Stimulated activated CD4-positive, alpha-beta T cell treated with anti-CD3 and anti-CD28 coated beads, Interleukin-1b, Interleukin-23, amount 100 ng/mL, for 4 hours (primary cell): ENCODE results near the gene ST13.
"Not testable (repeated sequence)": the region's sequence is repeated elsewhere in the genome, so short reads cannot be mapped to it uniquely, and the experiment has no call there.

Source experiments
- DNase-seq, 2 donors: peaks; one replicate each; pipeline ENCODE4 v3.0.0-alpha.2; 2020; ENCODE audit warnings: low read depth in 2 of 2

Gene ST13

GRCh38 chr22:40856513-40857308 lies at the start of gene ST13, which contains the start of gene XPNPEP3:
Gene ST13 (minus strand): TSS chr22:40856639. CDS start chr22:40856540, 99 bp downstream.
Gene XPNPEP3 (plus strand): TSS chr22:40857148. CDS start chr22:40857182, 34 bp downstream.
- peak; percentile 92 to 95 for DNase-seq

- DNase-seq: no peak
Measured at GRCh38 chr22:40904101-40904500, 47.7 kb upstream of the ST13 start.

DNA sequence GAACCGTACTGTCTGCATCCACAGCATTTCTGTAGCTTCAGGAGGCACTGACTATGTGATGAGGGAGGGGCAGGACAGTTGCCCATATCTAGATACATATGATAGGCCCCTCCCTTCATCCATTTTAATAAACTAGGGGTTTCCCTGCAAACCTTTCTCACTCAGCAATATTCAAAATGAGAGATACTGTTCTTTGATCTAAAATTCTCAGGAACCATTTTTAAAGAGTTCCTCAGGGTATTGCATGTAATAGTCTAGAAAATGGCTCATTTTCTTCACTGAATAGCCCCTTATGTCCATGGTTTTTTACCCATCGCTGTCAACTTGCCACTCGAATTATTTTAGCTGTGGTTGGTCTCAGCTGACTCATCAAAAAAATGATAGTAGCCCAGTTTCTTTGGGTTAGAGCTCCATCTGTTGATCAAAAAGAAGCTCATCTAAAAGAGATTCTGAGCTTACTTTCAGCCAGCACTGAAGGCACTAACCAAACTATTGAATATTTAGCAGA lies 42.5 kb upstream of the ST13 start:
- DNase-seq: peak in 1 of 2 donors; percentile 8

GRCh38 chr22:40894417-40894816 lies 38.0 kb upstream of the ST13 start:
- no peak for DNase-seq

GRCh38 chr22:40890881-40891280 lies 34.4 kb upstream of the ST13 start:
- DNase-seq: no peak

DNA sequence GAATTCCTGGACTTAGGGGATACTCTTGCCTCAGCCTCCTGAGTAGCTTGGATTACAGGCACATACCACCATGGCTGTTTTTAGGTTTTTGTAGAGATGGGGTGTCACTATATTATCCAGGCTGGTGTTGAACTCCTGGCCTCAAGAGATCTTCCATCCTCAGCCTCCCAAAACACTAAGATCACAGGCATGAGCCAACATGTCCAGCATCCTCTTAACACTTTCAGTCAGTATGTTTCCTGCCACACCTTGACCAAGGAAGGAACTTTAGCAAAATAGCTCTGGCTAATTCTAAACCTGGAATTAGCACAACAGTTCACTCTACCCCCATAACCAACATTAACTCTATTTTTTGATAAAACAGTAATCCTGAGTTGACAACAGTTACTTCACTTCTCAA lies 32.7 kb upstream of the ST13 start:
- DNase-seq: no peak

- DNase-seq: no peak
Measured at GRCh38 chr22:40878922-40879321, 22.5 kb upstream of the ST13 start.

DNA sequence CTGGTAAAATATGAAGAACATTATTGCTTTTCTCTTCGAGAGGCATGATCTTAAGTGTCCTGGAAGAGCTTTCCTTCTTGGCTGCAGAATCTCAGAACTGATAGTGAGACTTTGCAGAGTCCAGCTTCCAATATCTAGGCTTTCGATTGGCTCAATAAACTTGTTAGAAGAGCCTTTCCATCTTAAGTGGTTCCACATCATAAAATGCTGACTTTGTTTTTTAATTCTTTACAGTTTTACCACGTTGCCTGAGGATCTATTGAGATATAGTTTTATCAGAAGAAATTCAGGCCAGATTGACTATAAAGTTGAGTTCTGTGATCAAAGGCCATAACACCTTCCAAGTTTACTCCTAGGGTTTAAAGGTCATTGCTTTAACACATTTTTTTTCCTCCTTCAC lies 21.0 kb upstream of the ST13 start:
- no peak for DNase-seq

DNA sequence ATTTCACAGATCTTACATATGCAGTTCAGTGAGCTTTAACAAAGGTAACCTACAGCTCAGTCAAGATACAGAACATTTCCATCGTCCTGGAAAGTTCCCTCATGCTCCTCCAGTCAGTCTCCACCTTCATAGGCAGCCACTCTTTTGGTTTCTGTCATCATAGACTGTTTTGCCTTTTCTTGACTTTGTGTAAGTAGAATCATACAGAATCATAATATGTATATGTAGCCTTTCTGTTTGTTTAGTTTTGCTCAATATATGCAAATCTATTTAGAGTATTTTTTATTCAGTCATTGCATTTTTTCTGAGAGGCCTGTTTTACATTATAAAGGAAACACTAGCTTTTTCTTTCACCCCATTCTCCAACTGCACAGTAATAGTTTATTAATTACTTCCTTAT lies 20.5 kb upstream of the ST13 start:
- DNase-seq: no peak

DNA sequence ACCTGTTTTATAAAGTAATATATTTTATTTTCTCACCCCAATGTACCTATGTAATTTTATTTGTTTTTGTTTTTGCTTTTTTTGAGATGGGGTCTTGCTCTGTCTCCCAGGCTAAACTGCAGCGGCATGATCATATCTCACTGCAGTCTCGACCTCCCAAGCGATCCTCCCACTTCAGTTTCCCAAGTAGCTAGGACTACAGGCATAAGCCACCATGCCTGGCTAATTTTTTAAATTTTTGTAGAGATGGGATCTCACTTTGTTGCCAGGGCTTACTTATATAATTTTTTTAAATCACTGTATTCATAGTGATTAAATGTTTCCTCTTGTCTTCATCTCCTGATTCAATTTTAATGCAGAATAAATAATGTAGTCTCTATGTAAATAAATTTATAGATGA lies 18.7 kb upstream of the ST13 start:
- no peak for DNase-seq

DNA sequence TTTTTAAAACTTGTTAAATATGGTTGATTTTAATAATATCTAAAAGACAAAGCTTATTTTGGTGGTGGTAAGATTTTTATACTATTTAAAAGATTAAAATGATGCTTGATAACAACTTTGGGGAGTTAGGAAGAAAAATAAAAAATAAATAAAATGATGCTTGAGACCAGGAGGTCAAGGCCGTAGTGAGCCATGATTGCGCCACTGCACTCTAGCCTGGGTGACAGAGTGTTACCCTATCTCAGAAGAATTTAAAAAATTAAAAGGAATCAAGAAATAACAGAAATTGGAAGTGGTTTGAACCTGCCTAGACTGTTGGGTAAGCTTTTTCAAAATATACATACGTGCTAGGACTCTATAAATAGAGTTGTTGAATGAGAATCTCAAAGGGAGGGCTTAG lies 17.6 kb upstream of the ST13 start:
- no peak for DNase-seq

DNA sequence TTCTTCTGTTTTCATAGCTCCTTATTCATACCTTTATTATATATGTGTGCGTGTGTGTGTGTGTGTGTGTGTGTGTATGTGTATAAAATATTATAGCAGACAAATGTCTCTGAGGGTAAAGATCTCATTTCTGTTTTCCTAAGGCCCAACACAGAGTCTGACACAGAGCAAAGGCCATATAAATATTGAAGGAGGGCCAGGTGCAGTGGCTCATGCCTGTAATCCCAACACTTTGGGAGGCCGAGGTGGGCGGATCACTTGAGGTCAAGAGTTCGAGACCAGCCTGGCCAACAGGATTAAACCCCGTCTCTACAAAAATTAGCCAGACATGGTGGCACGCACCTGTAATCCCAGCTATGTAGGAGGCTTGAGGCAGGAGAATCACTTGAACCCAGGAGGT lies 11.9 kb upstream of the ST13 start:
- DNase-seq: not testable (repeated sequence)

GRCh38 chr22:40867109-40867508 lies 10.7 kb upstream of the ST13 start:
- DNase-seq: no peak

GRCh38 chr22:40862537-40862936 lies 6.1 kb upstream of the ST13 start:
- DNase-seq: no peak

DNA sequence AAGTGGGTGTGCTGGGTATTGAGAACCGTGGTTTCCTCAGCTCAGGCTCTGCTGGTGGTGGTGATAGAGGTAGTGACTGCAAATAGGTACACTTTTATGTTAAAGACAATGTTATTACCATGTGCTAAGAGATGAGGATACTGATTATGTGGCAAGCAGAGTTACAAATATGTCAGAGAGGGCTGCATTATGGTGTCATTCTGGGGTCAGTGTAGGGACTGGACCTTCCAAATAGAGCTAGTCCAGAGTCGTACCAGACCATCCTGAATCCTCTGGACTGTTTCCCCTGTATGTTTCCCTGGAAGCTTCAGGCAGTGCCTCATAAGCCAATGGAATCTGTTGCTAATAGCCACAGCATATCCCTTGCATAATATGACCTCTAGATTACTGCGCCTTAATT lies 5.6 kb upstream of the ST13 start, which contains the start of gene DNAJB7:
Gene DNAJB7, minus strand, starts transcription at position 101 of the 400 bp plus-strand sequence. CDS start 119 bp downstream, outside the sequence.
- no peak for DNase-seq

- no peak for DNase-seq
Measured at GRCh38 chr22:40857309-40857855, 943 bp upstream of the ST13 start.

- no peak for DNase-seq
Measured at GRCh38 chr22:40855979-40856512, 393 bp downstream of the ST13 start.

DNA sequence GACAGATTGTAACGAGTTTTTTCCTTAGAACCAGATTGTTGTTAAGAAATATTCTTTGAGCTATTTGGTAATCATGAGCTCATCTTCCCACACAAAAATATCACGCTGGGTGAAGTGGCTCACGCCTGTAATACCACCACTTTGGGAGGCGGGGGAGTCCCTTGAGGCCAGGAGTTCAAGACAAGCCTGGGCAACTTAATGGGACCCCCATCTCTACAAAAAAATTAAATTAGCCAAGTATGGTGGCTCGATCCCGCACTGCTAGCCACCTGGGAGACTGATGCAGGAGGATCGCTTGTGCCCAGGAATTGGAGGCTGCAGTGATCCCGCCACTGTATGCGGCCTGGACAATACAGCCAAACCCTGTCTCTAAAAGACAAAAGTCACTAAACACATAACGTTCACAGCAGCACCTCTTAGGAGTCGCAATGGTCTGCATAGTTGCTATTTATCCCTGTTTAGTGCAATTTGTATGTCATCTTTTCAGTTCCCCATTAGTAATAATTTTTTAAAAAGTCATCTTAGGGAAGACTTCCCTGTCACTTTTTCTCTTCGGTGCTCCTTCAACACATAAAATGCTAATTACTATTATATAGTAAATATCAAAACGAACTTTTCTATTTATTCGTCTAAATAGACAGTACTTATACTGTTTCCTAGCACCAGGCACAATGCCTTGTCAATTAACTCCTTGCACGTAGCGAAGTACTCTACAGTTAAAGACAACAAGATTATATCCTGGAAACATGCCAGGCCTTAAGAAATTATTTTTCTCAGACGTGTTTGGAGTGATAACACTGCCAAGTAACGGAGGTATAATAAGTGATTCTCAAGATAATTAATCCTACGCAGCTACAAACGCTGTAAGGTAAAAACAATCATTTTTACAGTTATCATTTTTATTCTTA lies 1.1 kb downstream of the ST13 start:
- no peak for DNase-seq

DNA sequence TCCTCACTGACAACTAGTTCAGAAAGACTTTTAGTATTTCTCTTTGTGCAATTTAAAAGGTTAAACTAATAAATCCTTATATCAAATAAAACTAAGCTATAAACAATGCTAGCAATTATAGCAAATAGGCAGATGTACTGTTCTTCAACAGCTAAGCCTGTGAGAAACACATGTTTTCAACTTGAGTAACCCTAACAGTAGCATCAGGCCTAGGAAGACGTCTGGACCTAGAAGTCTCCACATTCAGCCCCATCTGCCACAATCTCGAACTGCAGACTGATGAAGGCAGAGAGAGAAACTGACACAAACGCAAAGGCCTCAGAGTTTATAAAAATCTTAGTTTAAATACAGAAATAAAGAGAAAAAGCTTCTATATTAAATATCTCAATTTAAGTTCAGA lies 2.5 kb downstream of the ST13 start:
- DNase-seq: no peak

- no peak for DNase-seq
Measured at GRCh38 chr22:40853333-40853732, 3.1 kb downstream of the ST13 start.

DNA sequence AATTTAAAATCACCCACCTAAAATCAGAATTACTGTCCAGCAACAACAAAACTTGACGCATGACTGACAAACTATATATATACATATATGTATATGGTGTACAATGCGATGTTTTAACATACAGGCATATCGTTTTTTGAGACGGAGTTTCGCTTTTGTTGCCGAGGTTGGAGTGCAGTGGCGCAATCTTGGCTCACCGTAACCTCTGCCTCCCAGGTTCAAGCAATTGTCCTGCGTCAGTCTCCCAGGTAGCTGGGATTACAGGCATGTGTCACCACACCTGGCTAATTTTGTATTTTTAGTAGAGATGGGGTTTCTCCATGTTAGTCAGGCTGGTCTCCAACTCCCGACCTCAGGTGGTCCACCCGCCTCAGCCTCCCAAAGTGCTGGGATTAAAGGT lies 10.6 kb downstream of the ST13 start:
- DNase-seq: not testable (repeated sequence)

- DNase-seq: no peak
Measured at GRCh38 chr22:40844951-40845350, 11.5 kb downstream of the ST13 start.
